ENCODE measurements around the gene TRDN. TPM values are rescaled to one million over a fixed set of nuclear protein-coding genes. Genes with fewer than 3 reads are reported as not detected.

The TRDN gene
- total RNA-seq, 2 donors from 2014 or later, result 1.9 to 2.2 TPM

DNA sequence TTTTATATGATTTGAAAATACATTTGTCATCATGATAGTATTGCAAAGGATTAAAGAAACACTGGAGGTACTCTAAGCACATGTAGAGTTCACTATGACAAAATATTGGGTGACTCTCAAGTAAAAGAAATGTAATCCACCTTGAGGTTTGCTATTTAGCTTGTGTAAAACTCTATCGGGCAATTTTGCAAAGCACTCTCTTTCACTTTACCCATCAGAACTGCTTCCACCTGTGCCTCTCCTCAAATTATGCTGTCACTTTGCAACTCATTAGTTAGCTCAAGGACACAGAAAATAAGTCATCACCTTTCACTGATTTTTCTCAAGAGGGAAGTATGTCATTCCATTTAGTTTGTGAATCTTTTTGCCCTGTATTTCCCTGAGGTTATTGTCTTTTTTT is 14.0 kb downstream of the TRDN start:
- intact Hi-C loops (cut with DNase I), result no loop called here
- Histone ChIP-seq H3K9me3 (no peaks in the 10 kb centered on the region), H3K4me1 (replicated peaks) (no peaks in the 10 kb centered on the region), H3K4me3 (no peak overlapping the region), H3K36me3 (no peaks in the 10 kb centered on the region), H3K27me3 (replicated peaks; ENCODE audit: insufficient read depth) (no peaks in the 10 kb centered on the region), H3K27ac (no peak overlapping the region)
- TF ChIP-seq POLR2A (IDR thresholded peaks at IDR 0.05), result no peak
- no peak for TF ChIP-seq POLR2AphosphoS5 (IDR thresholded peaks at IDR 0.05)
- TF ChIP-seq, protein P1, sequence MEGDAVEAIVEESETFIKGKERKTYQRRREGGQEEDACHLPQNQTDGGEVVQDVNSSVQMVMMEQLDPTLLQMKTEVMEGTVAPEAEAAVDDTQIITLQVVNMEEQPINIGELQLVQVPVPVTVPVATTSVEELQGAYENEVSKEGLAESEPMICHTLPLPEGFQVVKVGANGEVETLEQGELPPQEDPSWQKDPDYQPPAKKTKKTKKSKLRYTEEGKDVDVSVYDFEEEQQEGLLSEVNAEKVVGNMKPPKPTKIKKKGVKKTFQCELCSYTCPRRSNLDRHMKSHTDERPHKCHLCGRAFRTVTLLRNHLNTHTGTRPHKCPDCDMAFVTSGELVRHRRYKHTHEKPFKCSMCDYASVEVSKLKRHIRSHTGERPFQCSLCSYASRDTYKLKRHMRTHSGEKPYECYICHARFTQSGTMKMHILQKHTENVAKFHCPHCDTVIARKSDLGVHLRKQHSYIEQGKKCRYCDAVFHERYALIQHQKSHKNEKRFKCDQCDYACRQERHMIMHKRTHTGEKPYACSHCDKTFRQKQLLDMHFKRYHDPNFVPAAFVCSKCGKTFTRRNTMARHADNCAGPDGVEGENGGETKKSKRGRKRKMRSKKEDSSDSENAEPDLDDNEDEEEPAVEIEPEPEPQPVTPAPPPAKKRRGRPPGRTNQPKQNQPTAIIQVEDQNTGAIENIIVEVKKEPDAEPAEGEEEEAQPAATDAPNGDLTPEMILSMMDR (IDR thresholded peaks at IDR 0.05), result no peak
- no peak for DNase-seq (ENCODE audit: low spot score)
- 91% methylated on average over 1 of the region's 1 CpG for WGBS

- no peaks in the 10 kb centered on the region for H3K27me3 ChIP-seq (replicated peaks; ENCODE audit: insufficient read depth)
- no peak for DNase-seq (ENCODE audit: low spot score)
- no peak overlapping the region for H3K4me3 ChIP-seq
- TF ChIP-seq, protein P1 (IDR thresholded peaks at IDR 0.05), result no peak
- TF ChIP-seq POLR2A (IDR thresholded peaks at IDR 0.05) (no peak), POLR2AphosphoS5 (IDR thresholded peaks at IDR 0.05) (no peak)
- no peaks in the 10 kb centered on the region for H3K36me3 ChIP-seq
- no peak overlapping the region for H3K27ac ChIP-seq
- no peaks in the 10 kb centered on the region for H3K4me1 ChIP-seq (replicated peaks)
- H3K9me3 ChIP-seq, result no peaks in the 10 kb centered on the region
- intact Hi-C loops (cut with DNase I), result no loop called here
Measured at GRCh38 chr6:123619156-123619555, 17.6 kb downstream of the TRDN start.

GRCh38 chr6:123616942-123617341 is 19.8 kb downstream of the TRDN start:
- intact Hi-C loops (cut with DNase I), result no loop called here
- 69% methylated on average over 3 of the region's 3 CpGs for WGBS
- Histone ChIP-seq H3K27me3 (replicated peaks; ENCODE audit: insufficient read depth) (no peaks in the 10 kb centered on the region), H3K27ac (no peak overlapping the region), H3K9me3 (no peaks in the 10 kb centered on the region), H3K4me1 (replicated peaks) (no peaks in the 10 kb centered on the region), H3K4me3 (no peak overlapping the region), H3K36me3 (no peaks in the 10 kb centered on the region)
- DNase-seq (ENCODE audit: low spot score), result no peak
- TF ChIP-seq, protein P1 (IDR thresholded peaks at IDR 0.05), result no peak
- TF ChIP-seq POLR2AphosphoS5 (IDR thresholded peaks at IDR 0.05), result no peak
- no peak for TF ChIP-seq POLR2A (IDR thresholded peaks at IDR 0.05)

- no peaks in the 10 kb centered on the region for H3K9me3 ChIP-seq
- intact Hi-C loops (cut with DNase I), result no loop called here
- H3K27ac ChIP-seq, result no peak overlapping the region
- H3K27me3 ChIP-seq (replicated peaks; ENCODE audit: insufficient read depth), result no peaks in the 10 kb centered on the region
- TF ChIP-seq POLR2AphosphoS5 (IDR thresholded peaks at IDR 0.05) (no peak), POLR2A (IDR thresholded peaks at IDR 0.05) (no peak)
- TF ChIP-seq, protein P1 (IDR thresholded peaks at IDR 0.05), result no peak
- no peak overlapping the region for H3K4me3 ChIP-seq
- H3K4me1 ChIP-seq (replicated peaks), result no peaks in the 10 kb centered on the region
- no peak for DNase-seq (ENCODE audit: low spot score)
- H3K36me3 ChIP-seq, result no peaks in the 10 kb centered on the region
- WGBS, result 60% methylated on average over 5 of the region's 5 CpGs
Measured at GRCh38 chr6:123616016-123616415, 20.7 kb downstream of the TRDN start.

- Histone ChIP-seq H3K9me3 (no peaks in the 10 kb centered on the region), H3K4me3 (no peak overlapping the region), H3K36me3 (no peaks in the 10 kb centered on the region), H3K27me3 (replicated peaks; ENCODE audit: insufficient read depth) (no peaks in the 10 kb centered on the region), H3K27ac (no peak overlapping the region), H3K4me1 (replicated peaks) (no peaks in the 10 kb centered on the region)
- no peak for DNase-seq (ENCODE audit: low spot score)
- TF ChIP-seq, protein P1 (IDR thresholded peaks at IDR 0.05), result no peak
- TF ChIP-seq POLR2A (IDR thresholded peaks at IDR 0.05) (no peak), POLR2AphosphoS5 (IDR thresholded peaks at IDR 0.05) (no peak)
- intact Hi-C loops (cut with DNase I), result no loop called here
Measured at GRCh38 chr6:123610779-123611178, 26.0 kb downstream of the TRDN start.
